HG02852 (cell line): Measurements from ENCODE around the gene SLC17A9.
"Not testable (repeated sequence)": the region's sequence is repeated elsewhere in the genome, so short reads cannot be mapped to it uniquely, and the experiment has no call there.

Experiments
- ATAC-seq: cut with Tn5 transposase; IDR thresholded peaks from one replicate; pipeline ENCODE4 v1.9.1; 2021; ENCODE audit warnings: mild to moderate bottlenecking, moderate library complexity; ENCODE audit not compliant: unreplicated experiment

SLC17A9 gene

DNA sequence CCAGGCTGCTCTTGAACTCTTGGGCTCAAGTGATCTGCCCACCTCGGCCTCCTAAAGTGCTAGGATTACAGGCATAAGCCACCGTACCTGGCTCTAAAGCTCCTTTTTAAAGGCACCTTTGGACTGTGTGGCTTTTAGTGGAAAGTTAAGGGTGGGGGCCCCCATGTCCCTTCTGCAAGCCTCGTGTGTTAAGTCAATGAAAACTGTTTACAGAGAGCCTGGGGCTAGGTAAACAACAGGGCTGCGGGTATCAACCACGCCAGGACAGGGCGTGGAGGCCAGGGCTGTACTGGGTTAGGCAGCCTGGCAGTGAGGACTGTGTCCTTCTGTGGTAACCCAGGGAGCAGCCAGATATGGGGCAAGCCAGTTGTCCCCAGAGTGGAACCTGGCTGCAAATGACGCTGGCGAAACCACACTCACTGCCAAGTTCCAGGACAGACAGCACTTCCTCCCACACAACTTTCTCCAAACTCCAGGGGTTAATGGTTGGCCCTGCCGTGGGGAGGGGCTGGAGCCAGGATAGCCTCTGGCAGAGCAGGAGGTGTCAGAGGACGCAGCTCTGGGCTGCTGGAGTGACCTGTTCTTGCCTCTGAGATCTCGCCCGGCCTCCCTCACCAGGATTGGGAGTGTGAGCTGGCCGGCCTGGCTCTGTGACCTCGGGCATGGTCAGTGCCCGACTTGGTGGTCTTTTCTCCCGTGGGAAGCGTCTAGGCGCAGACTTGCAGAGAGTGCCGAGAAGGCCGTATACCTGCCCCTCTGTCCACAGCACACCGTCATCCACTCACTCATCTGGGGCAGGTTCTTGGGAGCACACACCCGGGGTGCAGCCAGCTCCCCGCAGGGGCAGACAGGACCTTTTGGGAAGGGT is 3.2 kb downstream of the SLC17A9 start:
- ATAC-seq, result no peak

DNA sequence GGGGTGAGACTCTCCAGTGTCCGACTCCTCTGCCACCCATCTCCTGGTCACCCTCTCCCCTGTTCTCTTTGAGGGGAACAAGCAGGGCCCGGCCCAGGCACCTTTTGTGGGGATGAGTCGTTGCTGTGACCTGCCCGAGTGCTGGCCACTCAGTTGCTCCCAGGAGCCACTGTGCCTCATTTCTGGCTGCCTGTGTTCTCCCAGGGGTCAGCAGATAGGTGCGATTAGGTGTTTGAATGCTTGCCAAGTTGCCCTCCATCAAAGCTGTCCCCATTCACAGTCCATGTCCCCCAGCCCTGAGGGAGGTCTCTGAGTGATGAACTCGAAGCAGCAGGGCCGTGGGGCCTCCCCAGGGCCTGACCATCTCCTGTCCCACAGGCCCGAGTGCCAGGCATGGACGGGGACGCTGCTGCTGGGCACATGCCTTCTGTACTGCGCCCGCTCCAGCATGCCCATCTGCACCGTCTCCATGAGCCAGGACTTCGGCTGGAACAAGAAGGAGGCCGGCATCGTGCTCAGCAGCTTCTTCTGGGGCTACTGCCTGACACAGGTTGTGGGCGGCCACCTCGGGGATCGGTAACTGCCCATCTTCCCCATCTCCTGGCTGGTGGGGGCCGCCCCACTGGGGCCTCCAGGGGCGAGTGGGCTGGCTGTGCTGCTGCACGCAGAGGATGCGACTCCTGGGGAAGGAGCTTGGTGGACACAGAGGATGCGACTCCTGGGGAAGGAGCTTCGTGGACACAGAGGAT is 4.1 kb downstream of the SLC17A9 start:
- no peak for ATAC-seq

DNA sequence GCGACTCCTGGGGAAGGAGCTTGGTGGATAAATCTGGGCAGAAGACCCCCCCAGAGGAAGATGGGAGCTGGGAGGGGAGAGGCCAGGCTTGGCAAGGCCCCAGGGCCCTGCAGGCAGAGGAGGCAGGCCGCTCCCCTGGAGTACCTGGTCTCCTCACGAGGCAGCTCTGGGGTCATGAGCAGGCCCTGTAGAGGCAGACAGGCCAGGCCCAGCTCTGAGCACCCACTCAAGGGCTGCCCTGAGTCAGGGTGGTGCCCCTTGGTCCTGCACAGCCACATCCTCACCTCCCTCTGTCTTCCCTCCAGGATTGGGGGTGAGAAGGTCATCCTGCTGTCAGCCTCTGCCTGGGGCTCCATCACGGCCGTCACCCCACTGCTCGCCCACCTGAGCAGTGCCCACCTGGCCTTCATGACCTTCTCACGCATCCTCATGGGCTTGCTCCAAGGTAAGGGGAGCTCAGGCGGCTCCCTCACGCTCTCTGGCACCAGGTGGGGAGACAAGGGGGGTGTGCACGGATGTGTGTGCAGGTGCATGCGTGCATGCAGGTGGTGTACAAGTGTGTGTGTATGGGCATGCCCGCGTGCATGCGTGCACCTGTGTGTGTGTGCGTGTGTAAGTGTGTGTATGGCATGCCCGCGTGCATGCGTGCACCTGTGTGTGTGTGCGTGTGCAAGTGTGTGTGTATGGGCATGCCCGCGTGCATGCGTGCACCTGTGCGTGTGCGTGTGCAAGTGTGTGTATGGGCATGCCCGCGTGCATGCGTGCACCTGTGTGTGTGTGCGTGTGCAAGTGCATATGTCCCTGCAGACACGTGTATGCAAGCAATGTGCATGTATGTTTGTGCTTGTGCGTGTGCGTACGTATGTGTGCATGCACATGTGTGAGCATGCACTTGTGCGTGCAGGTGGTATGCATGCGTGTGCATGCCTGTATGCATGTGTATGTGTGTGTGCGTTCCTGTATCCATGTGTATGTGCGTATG is 4.9 kb downstream of the SLC17A9 start:
- no peak for ATAC-seq

DNA sequence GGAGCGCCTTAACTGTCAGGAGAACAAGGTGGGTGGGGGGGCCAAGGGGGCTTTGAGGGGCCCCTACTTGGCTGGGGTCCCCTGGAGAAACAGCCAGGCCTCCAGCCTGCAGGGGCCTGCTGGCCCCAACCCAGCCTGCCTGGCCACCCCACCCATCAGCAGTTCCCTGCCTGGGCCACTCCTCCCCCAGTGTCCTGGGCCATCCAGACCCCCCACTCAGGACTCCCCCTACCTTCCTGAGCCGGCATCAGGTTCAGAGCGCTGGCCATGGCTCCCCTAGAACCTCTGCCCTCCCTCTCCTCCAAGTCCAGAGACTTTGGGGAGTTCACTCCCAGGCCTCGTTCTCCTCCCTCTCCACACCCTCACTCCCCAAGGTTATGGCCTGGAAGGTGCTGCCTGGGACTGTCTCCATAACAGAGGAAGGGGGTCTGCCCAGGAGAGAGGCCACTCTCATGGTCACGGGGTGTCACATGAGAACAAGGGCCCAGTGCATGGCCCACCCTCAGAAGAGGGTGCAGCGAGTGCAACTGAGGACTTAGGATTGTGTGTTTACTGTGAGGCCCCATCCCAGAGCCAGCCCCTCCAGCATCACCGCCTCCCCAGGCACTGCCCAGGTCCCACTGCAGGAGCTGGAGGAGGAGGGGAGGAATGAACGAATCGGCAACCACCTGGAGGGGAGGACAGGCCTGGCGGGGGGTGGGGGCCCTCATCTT is 6.0 kb downstream of the SLC17A9 start:
- no peak for ATAC-seq

DNA sequence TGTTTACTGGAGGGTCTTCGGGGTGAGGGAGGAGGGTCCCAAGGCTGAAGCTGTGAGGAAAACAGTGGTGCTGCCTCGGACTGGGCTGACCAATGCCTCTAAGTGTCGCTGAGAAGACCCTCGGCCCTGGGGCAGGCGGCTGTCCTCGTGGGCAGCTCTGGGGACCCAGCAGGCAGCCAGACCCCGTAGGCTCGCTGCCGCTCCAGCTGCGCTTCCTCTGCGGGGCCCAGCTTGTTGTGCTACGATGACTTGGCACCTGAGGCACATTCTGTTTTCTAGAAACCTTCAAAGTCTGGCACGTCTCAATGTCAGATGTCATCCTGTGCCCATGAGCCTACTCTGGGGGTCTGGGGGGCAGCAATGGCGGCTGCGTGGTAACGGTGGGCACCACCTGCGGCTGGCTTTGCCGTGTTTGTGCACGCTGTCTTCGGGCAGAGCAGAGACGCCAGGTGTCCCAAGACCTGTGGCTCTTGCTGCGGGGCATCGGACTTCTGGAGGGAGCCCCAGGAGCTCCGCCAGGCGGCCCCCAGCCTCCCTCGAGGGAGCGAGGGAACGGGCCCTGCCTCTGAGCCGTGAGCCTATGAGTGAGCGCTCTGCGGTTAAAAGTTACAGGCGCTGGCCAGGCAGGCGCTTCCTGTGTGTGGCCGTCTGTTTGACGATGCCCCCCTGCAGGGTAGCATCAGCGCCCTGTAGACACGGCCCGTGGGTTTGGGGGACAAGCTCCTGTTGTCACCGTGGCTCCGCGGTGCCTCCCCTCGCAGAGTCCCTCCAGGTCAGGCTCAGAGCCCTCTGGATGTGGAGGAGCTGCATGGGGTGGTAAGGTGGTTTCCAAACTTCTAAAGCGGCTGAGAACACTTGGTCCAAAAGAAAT is 6.8 kb downstream of the SLC17A9 start:
- ATAC-seq, result no peak

DNA sequence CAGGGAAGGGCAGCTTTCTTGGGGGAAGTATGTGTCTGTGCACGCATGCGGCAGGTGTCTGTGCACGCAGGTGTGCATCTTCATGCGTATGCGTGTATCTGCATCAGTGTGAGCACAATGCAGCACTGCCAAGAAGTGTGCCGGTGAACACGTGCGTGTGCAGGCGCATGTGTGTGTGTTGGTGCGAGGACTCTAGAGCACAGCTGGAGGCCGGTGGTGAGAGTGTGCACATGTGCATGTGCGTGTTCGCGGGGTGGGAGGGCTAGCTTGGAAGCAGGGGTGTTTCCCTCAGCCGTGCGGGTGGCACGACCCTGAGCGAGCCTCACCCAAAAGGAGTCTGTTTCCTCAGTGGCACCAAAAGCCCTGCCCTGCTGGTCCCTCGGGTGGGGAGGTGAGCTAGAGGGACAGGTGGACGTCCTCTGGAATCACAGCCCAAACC is 7.5 kb downstream of the SLC17A9 start:
- ATAC-seq, result no peak

DNA sequence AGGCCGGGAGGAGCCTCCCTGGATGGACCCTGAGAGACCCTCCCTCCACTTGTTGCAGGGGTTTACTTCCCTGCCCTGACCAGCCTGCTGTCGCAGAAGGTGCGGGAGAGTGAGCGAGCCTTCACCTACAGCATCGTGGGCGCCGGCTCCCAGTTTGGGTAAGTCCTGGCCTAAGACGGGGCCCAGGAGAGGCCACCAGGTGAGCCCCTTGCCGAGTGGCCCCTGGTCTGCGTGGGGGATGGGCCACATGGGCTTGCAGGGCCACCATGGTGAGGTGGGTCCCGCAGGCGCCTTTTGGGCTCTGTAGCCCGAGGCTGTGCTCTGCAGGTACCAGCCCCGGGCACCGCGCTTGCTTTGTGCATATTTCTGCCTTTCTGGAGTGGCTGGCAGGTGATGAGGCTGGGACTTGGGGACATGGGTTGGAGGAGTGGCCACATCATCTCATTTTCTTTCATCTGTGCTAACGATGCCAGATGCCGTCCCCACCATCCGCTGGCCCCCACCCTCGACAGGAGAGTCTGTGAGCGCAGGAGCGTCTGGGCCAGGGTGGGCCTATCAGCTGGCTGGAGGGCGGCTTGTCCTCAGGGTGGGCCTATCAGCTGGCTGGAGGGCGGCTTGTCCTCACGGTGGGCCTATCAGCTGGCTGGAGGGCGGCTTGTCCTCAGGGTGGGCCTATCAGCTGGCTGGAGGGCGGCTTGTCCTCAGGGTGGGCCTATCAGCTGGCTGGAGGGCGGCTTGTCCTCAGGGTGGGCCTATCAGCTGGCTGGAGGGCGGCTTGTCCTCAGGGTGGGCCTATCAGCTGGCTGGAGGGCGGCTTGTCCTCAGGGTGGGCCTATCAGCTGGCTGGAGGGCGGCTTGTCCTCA is 8.2 kb downstream of the SLC17A9 start:
- ATAC-seq, result not testable (repeated sequence)

DNA sequence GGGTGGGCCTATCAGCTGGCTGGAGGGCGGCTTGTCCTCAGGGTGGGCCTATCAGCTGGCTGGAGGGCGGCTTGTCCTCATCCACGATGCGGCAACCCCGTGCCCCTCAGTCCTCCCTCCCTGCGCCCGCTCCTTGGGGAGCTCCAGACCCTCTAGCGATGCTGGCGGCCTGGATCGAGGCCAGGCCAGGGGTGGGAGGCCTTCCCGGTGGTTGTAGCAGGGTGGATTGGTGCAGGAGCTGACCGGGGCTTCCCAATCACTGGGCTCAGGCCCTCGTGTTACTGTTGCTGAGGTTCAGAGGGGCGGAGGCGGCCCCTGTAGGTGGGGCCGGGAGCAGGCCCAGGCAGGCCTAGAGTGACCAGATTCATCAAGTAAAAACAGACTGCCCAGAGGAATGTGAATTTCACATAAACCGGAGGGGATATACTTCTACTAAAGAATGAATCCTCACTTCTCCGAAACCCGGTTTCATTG is 8.8 kb downstream of the SLC17A9 start:
- ATAC-seq, result no peak

DNA sequence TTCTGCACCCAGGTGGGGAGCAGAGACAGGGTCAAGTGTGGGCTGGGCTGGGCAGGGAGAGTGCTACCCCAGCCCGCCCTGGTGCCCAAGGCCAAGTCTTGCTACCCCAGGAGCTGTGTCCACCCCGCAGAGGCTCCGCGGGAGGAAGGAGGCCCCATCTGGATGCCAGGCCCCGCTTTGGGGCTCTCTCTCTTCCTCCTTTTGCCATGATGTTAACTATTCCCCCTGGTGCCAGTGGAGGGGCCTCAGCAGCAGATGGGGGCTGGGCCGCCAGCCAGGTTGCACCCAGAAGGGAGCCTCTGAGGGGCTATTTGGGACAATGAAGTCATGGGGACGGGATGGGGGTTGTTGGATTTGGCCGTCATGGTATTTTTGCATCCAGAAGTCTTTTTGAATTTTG is 9.3 kb downstream of the SLC17A9 start:
- ATAC-seq, result no peak

DNA sequence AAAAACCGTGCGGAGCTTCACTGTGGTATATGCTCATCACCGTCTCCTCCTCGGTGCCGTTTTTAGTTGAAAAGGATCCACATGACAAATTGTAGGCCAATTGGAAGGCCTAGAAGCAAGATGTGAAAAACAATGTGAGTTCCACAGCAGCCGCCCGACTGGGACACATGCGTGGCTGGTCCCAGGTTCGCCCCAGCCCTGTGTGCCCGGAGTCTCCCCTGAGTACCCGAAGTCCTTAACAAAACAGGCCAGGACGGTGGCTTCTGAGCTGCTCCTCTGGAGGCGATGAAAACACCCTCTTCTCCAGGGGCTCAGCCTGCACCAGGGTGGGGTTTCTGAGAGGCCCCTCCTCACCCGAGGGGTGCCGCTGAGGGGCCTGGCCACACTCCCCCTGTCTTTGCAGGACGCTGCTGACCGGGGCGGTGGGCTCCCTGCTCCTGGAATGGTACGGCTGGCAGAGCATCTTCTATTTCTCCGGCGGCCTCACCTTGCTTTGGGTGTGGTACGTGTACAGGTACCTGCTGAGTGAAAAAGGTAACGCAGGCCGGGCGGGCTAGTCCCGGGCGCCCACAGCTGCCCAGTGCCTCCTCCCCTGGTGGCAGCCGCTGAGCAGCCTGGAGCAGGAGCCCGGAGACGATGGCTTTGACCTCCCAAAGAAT is 9.8 kb downstream of the SLC17A9 start:
- no peak for ATAC-seq

DNA sequence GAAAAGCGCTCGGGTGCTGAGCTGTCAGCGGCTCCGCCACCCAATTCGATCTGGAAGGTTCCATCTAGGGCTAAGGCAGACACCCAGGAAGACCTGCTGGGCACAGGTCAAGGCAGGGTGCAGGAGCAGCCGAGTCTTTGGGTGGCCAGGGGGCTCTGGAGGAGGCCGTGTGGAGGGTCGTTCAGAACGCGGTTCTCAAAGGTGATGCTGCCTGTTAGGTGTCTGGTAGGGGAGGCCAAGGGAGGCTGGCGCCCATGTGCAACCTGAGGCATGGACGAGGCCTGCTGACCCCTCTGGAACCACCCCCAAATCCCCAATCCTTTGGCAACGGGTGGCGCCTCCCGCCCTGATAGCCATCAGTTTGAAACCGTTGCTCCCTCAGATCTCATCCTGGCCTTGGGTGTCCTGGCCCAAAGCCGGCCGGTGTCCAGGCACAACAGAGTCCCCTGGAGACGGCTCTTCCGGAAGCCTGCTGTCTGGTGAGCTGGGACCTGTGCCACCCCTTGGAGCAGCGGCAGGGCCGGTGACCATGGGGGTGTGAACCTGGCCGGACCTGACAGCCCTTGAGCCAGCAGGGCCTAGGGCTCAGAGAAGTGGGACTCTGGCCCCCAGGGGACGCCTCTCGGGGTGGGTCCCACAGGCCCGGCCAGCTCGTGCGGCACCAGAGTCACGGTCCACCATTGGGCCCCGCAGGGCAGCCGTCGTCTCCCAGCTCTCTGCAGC is 10.5 kb downstream of the SLC17A9 start:
- no peak for ATAC-seq

DNA sequence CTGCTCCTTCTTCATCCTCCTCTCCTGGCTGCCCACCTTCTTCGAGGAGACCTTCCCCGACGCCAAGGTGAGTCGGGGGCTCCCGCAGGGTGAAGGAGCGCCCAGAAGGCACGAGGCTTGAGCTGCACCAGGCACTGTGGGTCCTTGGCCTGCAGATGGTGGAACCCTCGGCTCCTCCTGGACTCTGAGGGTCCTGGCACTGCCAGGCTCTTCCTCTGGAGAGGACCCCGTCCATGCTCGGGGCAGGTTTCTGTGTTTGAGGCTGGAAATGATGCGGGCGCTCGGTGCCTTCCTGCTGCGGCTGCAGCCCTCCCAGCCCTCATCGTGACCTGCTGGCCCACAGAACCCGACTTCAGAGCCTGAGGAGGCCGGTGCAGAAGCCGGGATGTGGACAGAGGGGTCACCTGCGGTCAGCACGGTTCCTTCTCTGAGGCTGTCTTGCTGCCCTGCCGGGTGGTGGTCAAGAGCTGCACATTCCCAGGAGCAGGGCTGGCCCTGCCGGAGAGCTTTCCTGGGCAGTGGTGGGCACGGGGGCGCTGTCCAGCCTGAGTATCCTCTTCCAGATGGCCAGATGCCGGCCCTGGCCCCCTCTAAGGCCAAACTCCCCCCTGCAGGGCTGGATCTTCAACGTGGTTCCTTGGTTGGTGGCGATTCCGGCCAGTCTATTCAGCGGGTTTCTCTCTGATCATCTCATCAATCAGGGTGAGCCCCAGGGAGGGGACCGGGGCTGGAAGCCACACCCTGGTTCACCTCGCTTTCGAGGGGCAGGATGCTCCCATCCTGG is 11.3 kb downstream of the SLC17A9 start:
- no peak for ATAC-seq

DNA sequence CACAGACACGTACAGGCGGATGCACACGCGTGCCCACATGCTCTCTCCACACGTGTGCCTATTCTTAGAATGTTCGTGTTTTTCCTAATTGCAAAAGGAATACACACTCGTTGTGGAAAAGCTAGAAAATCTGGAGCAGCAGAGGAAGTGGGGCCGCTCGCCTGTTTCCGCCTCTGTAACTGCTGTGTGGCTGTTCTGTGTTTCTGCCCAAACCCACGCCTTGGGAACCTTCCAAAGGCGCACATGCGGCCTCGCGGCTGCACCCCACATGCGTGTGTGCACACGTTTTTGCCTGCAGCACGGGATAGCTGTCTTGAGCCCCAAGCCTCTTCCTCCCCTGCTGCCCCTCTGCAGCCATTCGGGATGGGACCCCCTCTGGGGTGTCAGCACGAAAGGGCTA is 12.2 kb downstream of the SLC17A9 start:
- no peak for ATAC-seq

DNA sequence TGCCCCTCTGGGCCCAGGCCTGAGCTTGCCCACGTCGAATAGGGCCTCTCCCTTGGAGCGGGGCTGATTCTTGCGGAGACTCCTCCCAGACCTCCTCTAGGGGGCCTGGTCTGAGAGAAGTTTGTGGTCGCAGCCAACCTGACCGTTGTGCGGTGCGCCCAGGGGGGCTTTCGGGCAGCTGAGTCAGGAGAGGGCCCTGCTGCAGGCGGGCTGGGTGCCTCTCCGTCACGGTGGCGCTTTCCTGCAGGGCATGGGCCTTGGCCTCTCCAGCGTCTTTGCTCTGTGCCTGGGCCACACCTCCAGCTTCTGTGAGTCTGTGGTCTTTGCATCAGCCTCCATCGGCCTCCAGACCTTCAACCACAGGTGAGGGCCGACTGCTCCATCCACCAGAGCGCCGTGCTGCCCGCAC is 12.9 kb downstream of the SLC17A9 start:
- ATAC-seq, result no peak

DNA sequence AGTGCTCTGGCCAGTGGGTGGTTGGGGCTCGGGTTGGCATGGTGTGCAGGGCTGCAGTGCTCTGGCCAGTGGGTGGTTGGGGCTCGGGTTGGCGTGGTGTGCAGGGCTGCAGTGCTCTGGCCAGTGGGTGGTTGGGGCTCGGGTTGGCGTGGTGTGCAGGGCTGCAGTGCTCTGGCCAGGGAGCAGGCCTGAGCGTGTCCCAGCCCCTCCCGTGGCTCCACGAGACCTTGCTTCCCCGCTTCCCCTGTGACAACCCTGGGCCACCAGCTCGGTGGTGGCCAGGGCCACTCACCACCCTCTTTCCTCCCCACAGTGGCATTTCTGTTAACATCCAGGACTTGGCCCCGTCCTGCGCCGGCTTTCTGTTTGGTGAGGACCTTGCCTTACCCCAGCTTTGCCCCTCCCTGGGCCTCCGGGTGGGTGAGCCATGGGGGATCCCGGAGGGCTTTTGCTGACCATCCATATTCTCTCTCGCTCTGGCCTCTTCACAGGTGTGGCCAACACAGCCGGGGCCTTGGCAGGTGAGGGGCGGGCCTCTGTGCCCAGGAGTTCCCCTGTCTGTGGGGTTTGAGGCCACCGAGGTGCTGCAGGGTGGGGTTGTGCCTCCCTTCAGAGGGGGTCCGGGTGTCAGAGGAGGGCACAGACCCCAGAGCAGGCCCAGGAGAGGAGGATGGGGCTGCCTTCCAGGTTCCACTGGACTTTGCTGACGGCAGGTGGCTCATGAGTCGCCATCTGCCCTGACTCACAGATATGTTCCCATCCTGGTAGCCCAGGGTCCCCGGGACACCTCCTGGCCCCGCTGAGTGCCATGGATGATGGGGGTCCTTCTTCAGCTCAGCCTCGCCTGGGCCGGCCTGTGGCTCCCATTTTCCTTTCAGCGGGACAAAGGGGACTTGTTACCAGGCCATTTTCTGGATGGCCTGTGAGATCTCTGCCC is 14.0 kb downstream of the SLC17A9 start:
- no peak for ATAC-seq
